ENCODE results near the gene CAMTA1. TPM values are rescaled to one million over a fixed set of nuclear protein-coding genes. Genes with fewer than 3 reads are reported as not detected.

The CAMTA1 gene
- total RNA-seq, 1 donor from 2014 or later: 99.0 TPM

- TF ChIP-seq, protein P1, sequence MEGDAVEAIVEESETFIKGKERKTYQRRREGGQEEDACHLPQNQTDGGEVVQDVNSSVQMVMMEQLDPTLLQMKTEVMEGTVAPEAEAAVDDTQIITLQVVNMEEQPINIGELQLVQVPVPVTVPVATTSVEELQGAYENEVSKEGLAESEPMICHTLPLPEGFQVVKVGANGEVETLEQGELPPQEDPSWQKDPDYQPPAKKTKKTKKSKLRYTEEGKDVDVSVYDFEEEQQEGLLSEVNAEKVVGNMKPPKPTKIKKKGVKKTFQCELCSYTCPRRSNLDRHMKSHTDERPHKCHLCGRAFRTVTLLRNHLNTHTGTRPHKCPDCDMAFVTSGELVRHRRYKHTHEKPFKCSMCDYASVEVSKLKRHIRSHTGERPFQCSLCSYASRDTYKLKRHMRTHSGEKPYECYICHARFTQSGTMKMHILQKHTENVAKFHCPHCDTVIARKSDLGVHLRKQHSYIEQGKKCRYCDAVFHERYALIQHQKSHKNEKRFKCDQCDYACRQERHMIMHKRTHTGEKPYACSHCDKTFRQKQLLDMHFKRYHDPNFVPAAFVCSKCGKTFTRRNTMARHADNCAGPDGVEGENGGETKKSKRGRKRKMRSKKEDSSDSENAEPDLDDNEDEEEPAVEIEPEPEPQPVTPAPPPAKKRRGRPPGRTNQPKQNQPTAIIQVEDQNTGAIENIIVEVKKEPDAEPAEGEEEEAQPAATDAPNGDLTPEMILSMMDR (IDR thresholded peaks at IDR 0.05; ENCODE audit: unreplicated experiment): no peak
- no peak for DNase-seq (ENCODE audit: low spot score, unreplicated experiment)
- Mint-ChIP-seq H3K27ac (no peak overlapping the region), H3K4me1 (ENCODE audit: low read depth) (peaks cover 2% of the 10 kb centered on the region), H3K9me3 (ENCODE audit: low read depth) (no peaks in the 10 kb centered on the region), H3K36me3 (ENCODE audit: insufficient read depth) (no peaks in the 10 kb centered on the region), H3K4me3 (ENCODE audit: low read depth) (no peak overlapping the region), H3K27me3 (no peaks in the 10 kb centered on the region)
These were observed 855.1 kb downstream of the CAMTA1 start for GRCh38 chr1:7640350-7640749.

DNA sequence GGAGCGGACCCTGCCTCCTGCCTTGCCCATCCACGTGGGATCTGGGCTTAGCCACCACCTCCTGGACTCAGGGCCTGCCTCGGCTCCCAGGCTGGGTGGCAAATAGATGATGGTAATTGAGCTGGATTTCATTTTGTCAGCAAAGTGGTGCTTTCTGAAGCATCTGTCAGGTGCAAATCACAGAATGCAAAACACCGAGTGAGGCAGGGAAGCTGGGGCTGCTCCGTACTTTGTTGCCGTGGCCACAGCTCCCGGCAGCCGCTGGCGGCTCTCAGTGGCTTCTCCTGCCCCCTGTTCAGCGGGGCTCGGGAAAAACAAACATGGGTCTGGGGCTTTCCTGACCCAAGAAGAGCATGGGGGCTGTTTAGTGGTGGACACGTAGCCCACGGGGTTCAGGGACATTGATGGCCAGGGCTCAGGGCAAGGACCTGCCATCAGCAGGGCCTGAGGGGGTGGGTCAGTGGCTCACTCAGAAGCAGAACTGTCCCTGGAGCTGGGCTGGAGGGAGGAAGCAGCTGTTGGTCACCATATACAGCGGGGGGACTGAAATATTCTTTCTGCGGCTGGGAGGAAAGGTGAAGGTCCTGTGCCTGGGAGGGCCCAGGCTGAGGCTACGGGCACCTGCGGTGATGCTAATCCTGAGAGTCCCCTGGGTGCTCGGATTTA, 855.8 kb downstream of the CAMTA1 start:
- Mint-ChIP-seq H3K27me3 (no peaks in the 10 kb centered on the region), H3K36me3 (ENCODE audit: insufficient read depth) (no peaks in the 10 kb centered on the region), H3K27ac (no peak overlapping the region), H3K4me3 (ENCODE audit: low read depth) (no peak overlapping the region), H3K9me3 (ENCODE audit: low read depth) (no peaks in the 10 kb centered on the region), H3K4me1 (ENCODE audit: low read depth) (peaks cover 2% of the 10 kb centered on the region)
- TF ChIP-seq, protein P1 (IDR thresholded peaks at IDR 0.05; ENCODE audit: unreplicated experiment): no peak
- DNase-seq (ENCODE audit: low spot score, unreplicated experiment): no peak

GRCh38 chr1:7641587-7642417, 856.5 kb downstream of the CAMTA1 start:
- Mint-ChIP-seq H3K4me1 (ENCODE audit: low read depth) (peaks cover 2% of the 10 kb centered on the region), H3K36me3 (ENCODE audit: insufficient read depth) (no peaks in the 10 kb centered on the region), H3K4me3 (ENCODE audit: low read depth) (no peak overlapping the region), H3K27me3 (no peaks in the 10 kb centered on the region), H3K27ac (no peak overlapping the region), H3K9me3 (ENCODE audit: low read depth) (no peaks in the 10 kb centered on the region)
- TF ChIP-seq, protein P1 (IDR thresholded peaks at IDR 0.05; ENCODE audit: unreplicated experiment): no peak
- no peak for DNase-seq (ENCODE audit: low spot score, unreplicated experiment)

DNA sequence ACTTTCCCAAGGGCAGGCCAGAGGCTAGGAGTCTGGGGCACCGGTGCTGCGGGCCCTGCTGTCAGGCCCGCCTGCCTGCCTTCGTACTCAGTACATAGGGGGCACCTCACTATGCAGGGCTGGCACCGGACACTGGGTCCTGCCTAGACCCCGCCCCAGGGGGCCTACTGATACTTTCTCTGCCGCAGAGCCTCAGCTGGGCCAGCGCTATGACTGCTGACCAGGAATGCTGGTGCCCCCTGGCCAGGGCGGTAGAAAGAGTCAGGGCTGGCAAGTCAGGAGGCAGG, 857.1 kb downstream of the CAMTA1 start:
- TF ChIP-seq, protein P1 (IDR thresholded peaks at IDR 0.05; ENCODE audit: unreplicated experiment): no peak
- Mint-ChIP-seq H3K27me3 (no peaks in the 10 kb centered on the region), H3K4me3 (ENCODE audit: low read depth) (no peak overlapping the region), H3K27ac (no peak overlapping the region), H3K4me1 (ENCODE audit: low read depth) (peaks cover 2% of the 10 kb centered on the region), H3K9me3 (ENCODE audit: low read depth) (no peaks in the 10 kb centered on the region), H3K36me3 (ENCODE audit: insufficient read depth) (no peaks in the 10 kb centered on the region)
- no peak for DNase-seq (ENCODE audit: low spot score, unreplicated experiment)

DNA sequence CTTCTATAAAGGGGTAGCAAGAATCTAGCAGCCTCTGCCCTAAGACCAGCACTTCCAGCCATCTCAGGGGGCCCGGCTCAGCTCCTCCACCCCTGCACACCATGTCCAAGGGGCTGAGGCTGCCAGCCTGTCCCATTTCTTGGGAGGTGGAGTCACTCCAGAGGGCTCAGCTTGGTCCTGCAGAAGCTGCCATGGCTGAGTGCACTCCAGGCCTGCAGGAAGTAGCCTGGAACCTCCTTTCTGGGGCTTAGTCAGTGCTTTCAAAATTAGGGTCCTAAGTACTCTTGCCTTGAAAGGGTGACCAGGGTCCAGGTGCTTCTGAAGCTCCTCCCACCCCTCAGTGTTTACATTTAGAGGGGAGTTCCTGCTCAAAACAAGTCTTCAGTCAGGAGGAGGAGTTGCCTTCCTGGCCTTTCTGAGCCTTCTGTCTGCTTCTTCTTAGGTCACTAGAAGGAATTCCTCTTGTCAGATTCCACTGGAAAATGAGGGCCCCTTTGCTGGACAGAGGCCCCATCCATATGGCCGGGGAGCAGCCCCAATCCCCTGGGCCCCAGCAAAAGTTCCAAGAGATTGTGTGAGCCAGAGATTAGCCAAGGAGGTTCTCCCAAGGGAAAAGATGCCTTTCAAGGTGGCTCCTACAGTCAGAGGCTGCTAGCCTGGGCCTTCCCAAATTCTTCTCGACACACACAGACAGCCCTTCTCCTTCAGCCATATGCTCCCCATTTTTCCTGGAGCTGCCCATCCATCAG, 857.7 kb downstream of the CAMTA1 start:
- H3K27me3 Mint-ChIP-seq: no peaks in the 10 kb centered on the region
- DNase-seq (ENCODE audit: low spot score, unreplicated experiment): no peak
- no peaks in the 10 kb centered on the region for H3K36me3 Mint-ChIP-seq (ENCODE audit: insufficient read depth)
- no peaks in the 10 kb centered on the region for H3K9me3 Mint-ChIP-seq (ENCODE audit: low read depth)
- H3K4me3 Mint-ChIP-seq (ENCODE audit: low read depth): no peak overlapping the region
- peaks cover 2% of the 10 kb centered on the region for H3K4me1 Mint-ChIP-seq (ENCODE audit: low read depth)
- TF ChIP-seq, protein P1 (IDR thresholded peaks at IDR 0.05; ENCODE audit: unreplicated experiment): no peak
- no peak overlapping the region for H3K27ac Mint-ChIP-seq

All from progenitor cell of endocrine pancreas (in vitro differentiated cells).